ENCODE data around the gene LRR1.
"Not testable (repeated sequence)": the region's sequence is repeated elsewhere in the genome, so short reads cannot be mapped to it uniquely, and the experiment has no call there.

The LRR1 gene

DNA sequence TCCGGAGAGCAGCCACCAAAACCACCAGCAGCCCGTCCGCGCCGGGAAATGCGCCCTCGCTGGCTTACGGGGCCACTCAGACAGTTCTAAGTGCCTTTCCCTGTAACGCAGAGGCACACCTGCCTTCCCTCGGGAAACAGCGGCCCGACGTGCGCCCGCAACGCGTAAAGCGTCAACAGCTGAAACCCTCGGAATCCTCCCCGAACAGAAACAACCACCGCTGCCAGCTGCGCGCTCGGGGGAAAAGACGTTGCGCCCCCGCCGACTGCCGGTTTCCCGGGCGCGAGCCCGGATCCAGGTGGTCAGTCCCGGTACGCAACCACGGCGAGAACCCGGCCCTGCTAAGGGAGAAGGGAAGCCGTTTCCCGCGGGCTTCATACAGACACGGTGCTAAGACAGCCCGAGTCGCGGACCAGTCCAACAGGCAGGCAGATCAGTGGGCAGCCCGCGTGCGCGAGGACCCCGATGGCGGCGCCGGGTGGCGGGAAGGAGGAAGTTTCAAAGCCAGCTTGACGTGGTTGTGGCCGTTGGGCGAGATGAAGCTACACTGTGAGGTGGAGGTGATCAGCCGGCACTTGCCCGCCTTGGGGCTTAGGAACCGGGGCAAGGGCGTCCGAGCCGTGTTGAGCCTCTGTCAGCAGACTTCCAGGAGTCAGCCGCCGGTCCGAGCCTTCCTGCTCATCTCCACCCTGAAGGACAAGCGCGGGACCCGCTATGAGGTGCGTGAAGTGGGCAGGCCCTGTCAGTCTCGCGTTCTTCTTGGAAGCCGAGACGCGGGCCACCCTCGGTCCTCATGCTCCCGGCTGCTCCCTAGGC, at the start of gene LRR1:
TSS of gene LRR1 (plus strand) at position 456 of the 816 bp plus-strand sequence. CDS start at position 537, 81 bp downstream.
- peak; percentile 80 for DNase-seq (ENCODE audit: low read depth)

- DNase-seq (ENCODE audit: low read depth) = no peak
Observed at GRCh38 chr14:49549446-49549845, 49.3 kb upstream of the LRR1 start.

GRCh38 chr14:49549881-49550280, 48.9 kb upstream of the LRR1 start:
- no peak for DNase-seq (ENCODE audit: low read depth)

GRCh38 chr14:49550286-49551184, 48.2 kb upstream of the LRR1 start:
- no peak for DNase-seq (ENCODE audit: low read depth)

DNA sequence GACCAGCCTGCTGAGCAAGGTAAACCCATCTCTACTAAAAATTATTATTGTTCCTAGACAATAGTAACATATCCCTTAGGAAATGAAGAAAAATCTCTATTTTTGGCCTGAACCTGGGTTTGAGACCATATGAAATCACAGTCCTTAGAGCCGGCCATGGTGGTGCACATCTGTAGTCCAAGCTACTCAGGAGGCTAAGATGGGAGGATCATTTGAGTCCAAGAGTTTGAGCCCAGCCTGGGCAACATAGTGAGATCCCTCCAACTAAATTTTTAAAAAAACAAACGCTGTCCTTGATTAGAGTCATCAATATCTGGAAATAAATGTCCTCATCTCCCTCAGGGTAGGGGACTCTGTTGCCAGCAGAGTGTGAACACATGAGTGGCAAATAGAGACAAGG, 47.2 kb upstream of the LRR1 start:
- no peak for DNase-seq (ENCODE audit: low read depth)

- DNase-seq (ENCODE audit: low read depth) = no peak
Observed at GRCh38 chr14:49553106-49553505, 45.6 kb upstream of the LRR1 start.

GRCh38 chr14:49553892-49554291, 44.8 kb upstream of the LRR1 start:
- no peak for DNase-seq (ENCODE audit: low read depth)

DNA sequence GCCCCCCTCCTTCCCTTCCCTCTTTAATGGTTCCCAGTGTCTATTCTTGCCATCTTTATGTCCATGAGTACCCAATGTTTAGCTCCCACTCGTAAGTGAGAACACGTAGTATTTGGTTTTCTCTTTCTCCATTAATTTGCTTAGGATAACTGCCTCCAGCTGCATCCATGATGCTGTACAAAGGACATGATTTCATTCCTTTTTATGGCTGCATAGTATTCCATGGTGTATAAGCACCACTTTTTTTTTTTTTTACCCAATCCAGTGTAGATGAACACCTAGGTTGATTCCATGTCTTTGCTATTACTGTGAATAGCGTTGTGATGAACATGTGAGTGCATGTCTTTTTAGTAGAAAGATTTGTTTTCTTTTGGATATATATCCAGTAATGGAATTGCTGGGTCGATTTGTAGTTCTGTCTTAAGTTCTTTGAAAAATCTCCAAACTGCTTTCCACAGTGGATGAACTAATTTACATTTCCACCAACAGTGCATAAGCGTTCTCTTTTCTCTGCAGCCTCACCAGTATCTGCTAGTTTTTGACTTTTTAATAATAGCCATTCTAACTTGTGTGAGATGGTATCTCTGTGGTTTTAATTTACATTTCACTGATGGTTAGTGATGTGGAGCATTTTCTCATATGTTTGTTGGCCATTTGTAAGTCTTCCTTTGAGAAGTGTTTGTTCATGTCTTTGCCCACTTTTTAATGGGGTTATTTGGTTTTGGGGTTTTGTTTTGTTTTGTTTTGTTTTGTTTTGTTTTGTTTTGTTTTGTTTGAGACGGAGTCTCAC, 38.6 kb upstream of the LRR1 start:
- DNase-seq (ENCODE audit: low read depth) = no peak

GRCh38 chr14:49566714-49567113, 32.0 kb upstream of the LRR1 start:
- DNase-seq (ENCODE audit: low read depth) = no peak

GRCh38 chr14:49569281-49569680, 29.5 kb upstream of the LRR1 start:
- no peak for DNase-seq (ENCODE audit: low read depth)

GRCh38 chr14:49574038-49574437, 24.7 kb upstream of the LRR1 start:
- DNase-seq (ENCODE audit: low read depth) = no peak

DNA sequence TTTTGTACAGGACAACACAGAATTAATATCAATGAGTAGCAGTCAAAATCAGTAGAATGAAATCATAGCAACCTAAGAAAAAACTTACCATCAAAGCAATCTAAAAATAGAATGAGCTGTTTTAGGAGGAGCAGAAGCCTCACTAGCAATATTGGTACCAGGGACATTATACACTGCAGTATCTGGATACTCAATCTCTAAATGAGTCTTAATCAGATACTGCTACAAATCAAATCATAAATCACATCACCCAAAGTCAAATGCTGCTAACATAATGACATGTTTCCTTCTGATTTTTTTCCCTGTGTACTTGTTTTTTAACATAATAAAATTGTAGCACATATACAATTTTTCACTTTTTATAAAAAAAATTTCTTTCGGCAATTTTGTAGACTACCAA, 20.6 kb upstream of the LRR1 start:
- no peak for DNase-seq (ENCODE audit: low read depth)

DNA sequence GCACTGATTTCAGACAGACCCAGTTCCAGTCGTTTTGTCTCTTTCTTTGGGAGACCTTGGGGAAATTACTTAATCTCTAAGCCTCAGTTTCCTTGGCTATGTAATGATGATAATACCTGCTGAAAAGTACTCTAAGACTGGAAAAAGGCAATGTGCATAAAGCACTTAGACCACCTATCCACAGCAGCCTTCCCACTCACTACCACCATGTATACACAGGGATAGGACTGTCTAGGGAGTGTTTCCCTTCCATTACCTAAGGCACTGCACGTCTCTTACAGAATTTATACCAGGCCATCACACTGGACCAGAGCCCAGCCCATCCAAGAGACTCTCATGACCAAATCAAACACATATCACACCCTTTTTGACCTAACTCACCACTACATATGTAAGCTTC, 18.9 kb upstream of the LRR1 start:
- no peak for DNase-seq (ENCODE audit: low read depth)

- no peak for DNase-seq (ENCODE audit: low read depth)
Observed at GRCh38 chr14:49581209-49582112, 17.3 kb upstream of the LRR1 start.

- DNase-seq (ENCODE audit: low read depth) = no peak
Observed at GRCh38 chr14:49582113-49582977, 16.4 kb upstream of the LRR1 start.

DNA sequence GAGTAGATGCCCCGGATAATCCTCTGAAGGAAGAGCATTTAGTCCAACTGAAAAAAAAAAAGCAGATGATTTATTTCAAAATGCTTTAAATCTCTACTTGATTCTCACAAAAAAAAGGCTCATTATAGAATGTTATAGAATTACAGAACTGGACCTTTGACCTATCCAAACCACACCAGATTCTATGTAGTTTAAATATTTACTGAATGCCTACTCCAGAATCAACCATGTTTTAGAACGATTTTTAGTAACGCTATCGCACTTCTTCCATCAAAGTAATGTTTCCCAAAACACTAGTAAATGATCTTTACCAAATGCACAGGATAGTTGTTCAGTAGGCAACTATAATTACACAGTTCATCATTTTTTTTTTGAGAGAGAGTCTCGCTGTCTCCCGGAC, 15.1 kb upstream of the LRR1 start:
- DNase-seq (ENCODE audit: low read depth) = no peak

- no peak for DNase-seq (ENCODE audit: low read depth)
Observed at GRCh38 chr14:49584058-49584457, 14.7 kb upstream of the LRR1 start.

DNA sequence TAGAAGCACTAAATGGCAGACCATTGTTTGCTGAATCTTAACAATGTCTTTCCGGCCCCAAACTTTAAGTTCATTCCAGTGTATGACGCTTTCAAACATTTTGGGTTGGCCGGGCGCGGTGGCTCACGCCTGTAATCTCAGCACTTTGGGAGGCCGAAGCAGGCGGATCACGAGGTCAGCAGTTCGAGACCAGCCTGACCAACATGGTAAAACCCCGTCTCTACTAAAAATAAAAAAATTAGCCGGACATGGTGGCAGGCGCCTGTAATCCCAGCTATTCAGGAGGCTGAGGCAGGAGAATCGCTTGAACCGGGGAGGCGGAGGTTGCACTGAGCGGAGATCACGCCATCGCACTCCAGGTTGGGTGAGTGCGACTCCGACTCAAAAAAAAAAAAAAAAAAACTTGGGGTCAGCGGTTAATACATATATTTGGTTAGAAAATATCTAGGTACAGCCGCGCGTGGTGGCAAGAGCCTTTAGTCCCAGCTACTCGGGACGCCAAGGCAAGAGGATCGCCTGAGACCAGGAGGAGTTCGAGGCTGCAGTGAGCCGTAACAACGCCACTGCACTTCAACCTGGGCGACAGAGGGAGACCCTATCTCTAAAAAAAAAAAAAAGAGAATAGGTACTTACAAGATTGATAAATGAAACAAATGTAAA, 13.6 kb upstream of the LRR1 start:
- DNase-seq (ENCODE audit: low read depth) = not testable (repeated sequence)

DNA sequence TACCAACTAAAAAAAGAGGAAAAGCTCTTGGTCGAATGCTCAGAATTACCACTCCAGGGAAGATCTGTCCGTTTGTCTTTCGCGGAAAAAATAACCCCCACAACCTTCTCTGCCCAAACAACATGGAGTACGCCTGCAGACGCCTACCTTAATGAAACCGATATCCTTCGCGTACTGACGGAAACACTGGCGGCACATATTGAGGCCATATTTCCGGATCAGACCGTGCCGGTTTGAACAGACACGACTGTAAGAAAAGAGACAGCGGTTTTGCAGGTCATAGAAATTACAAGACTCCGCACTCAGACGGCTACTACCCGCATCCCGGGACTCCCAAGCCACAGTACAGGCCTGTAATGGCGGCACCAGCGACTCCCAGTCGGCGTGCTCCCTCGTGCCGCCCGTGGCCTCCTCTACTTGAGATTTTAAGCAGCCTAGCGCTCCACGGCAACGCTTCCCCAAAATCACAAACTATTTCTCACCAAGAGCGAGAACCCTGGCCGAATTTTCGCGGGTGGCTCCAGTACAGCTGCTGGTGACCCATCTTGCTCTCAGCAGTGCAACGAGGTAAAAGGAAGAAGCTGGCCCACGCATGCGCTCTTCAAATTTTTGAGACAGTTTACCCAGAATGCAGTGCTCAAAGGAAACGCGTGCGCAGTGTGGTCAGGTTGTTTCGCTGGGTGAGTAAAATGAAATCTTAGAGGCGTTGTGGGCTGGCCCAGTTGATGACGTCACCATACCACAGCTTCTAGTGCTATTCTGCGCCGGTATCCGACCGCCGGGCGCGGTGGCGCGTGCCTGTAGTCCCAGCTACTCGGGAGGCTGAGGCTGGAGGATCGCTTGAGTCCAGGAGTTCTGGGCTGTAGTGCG, 12.7 kb upstream of the LRR1 start, which contains the start of gene RPS29:
TSS of gene RPS29 (minus strand) at position 578 of the 870 bp plus-strand sequence. CDS start at position 544, 34 bp downstream.
- DNase-seq (ENCODE audit: low read depth) = peak; percentile 97
